ENCODE data around the gene APOB.

The APOB gene

DNA sequence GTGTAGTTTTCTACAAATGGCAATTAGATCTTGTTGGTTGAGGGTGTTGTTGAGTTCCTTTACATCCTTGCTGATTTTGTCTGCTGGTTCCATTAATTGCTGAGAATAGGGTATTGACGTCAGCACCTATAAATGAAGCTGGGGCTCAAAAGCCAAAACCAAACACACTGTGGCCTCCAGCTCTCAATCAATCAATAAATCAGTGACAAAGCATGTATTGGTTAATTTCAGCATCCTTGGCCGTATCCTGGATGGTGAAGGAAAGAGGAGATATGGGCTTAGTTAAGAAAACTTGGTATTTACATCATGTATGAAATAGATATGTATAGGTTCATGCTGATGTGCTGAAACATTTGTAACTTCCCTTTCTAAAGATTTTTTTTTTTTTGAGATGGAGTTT lies 13.2 kb upstream of the APOB start:
- TF ChIP-seq, protein P1, sequence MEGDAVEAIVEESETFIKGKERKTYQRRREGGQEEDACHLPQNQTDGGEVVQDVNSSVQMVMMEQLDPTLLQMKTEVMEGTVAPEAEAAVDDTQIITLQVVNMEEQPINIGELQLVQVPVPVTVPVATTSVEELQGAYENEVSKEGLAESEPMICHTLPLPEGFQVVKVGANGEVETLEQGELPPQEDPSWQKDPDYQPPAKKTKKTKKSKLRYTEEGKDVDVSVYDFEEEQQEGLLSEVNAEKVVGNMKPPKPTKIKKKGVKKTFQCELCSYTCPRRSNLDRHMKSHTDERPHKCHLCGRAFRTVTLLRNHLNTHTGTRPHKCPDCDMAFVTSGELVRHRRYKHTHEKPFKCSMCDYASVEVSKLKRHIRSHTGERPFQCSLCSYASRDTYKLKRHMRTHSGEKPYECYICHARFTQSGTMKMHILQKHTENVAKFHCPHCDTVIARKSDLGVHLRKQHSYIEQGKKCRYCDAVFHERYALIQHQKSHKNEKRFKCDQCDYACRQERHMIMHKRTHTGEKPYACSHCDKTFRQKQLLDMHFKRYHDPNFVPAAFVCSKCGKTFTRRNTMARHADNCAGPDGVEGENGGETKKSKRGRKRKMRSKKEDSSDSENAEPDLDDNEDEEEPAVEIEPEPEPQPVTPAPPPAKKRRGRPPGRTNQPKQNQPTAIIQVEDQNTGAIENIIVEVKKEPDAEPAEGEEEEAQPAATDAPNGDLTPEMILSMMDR (IDR thresholded peaks at IDR 0.05; ENCODE audit: low read length, missing control alignments), result no peak
- H3K4me3 ChIP-seq (replicated peaks; ENCODE audit: low read depth, low read length), result no peak overlapping the region
- no peak for DNase-seq (ENCODE audit: low read depth)

- TF ChIP-seq, protein P1 (IDR thresholded peaks at IDR 0.05; ENCODE audit: low read length, missing control alignments), result no peak
- no peak for DNase-seq (ENCODE audit: low read depth)
- no peak overlapping the region for H3K4me3 ChIP-seq (replicated peaks; ENCODE audit: low read depth, low read length)
Observed at GRCh38 chr2:21055879-21056790, 12.3 kb upstream of the APOB start.

DNA sequence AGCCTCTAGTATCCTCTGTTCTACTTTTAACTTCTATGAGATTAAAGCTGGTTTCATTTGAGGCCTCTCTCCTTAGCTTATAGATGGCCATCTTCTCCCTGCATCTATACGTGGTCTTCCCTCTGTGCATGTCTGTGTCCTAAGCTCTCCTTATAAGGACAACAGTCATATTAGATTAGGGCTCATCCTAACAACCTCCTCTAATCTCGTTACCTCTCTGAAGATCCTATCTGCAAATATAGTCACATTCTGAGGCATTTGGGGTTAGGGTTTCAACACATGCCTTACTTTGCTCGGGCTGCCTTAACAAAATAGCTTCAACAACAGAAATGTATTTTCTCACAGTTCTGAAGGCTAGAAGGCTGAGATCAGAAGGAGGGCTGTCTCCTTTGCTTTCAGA lies 11.6 kb upstream of the APOB start:
- no peak overlapping the region for H3K4me3 ChIP-seq (replicated peaks; ENCODE audit: low read depth, low read length)
- TF ChIP-seq, protein P1 (IDR thresholded peaks at IDR 0.05; ENCODE audit: low read length, missing control alignments), result no peak
- no peak for DNase-seq (ENCODE audit: low read depth)

- no peak for DNase-seq (ENCODE audit: low read depth)
- H3K4me3 ChIP-seq (replicated peaks; ENCODE audit: low read depth, low read length), result no peak overlapping the region
- TF ChIP-seq, protein P1 (IDR thresholded peaks at IDR 0.05; ENCODE audit: low read length, missing control alignments), result no peak
Observed at GRCh38 chr2:21054011-21054410, 10.1 kb upstream of the APOB start.

DNA sequence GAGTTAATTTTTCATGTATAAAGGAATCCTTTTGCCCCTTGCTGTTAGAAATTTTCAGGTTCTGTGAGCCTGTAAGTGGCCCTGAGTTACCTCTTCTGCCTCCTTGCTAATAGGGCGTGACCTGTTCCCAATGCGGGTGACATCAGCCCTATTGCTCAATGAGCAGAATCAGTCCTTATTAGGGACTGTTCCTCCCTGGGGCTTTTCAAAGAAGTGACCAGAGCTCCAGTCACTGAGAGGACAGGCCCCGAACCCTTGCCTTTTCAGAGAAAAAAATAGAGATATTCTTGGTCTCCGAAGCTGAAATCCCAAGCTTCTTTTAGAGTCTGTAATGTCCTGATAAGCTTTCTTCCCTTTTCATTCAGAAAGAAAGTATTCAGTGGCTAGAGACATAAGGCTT lies 8.2 kb upstream of the APOB start:
- TF ChIP-seq, protein P1 (IDR thresholded peaks at IDR 0.05; ENCODE audit: low read length, missing control alignments), result no peak
- no peak for DNase-seq (ENCODE audit: low read depth)
- no peak overlapping the region for H3K4me3 ChIP-seq (replicated peaks; ENCODE audit: low read depth, low read length)

- no peak overlapping the region for H3K4me3 ChIP-seq (replicated peaks; ENCODE audit: low read depth, low read length)
- DNase-seq (ENCODE audit: low read depth), result no peak
- TF ChIP-seq, protein P1 (IDR thresholded peaks at IDR 0.05; ENCODE audit: low read length, missing control alignments), result no peak
Observed at GRCh38 chr2:21050164-21050563, 6.3 kb upstream of the APOB start.

All from fibroblast of pulmonary artery (primary cell).